D341Med (cell line): ENCODE measurements around the gene NXPH3.

Experiments used
- DNase-seq: peaks from one replicate; pipeline ENCODE4 v3.0.0; 2012; ENCODE audit warnings: low spot score

Gene NXPH3

GRCh38 chr17:49630113-49630900, 54.6 kb downstream of the NXPH3 start:
- DNase-seq, result no peak

- DNase-seq, result no peak
These were observed 55.8 kb downstream of the NXPH3 start for GRCh38 chr17:49631496-49631895.
